Stimulated activated CD8-positive, alpha-beta memory T cell treated with anti-CD3 and anti-CD28 coated beads, Interleukin-12 subunit alpha, Interleukin-12 subunit beta, amount 100 ng/mL, for 4 hours (primary cell): ENCODE results near the gene LRRC26.

Source experiments
- DNase-seq: peaks from one replicate; pipeline ENCODE4 v3.0.0-alpha.2; 2020; ENCODE audit warnings: low read depth

LRRC26 gene, protein sequence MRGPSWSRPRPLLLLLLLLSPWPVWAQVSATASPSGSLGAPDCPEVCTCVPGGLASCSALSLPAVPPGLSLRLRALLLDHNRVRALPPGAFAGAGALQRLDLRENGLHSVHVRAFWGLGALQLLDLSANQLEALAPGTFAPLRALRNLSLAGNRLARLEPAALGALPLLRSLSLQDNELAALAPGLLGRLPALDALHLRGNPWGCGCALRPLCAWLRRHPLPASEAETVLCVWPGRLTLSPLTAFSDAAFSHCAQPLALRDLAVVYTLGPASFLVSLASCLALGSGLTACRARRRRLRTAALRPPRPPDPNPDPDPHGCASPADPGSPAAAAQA

DNA sequence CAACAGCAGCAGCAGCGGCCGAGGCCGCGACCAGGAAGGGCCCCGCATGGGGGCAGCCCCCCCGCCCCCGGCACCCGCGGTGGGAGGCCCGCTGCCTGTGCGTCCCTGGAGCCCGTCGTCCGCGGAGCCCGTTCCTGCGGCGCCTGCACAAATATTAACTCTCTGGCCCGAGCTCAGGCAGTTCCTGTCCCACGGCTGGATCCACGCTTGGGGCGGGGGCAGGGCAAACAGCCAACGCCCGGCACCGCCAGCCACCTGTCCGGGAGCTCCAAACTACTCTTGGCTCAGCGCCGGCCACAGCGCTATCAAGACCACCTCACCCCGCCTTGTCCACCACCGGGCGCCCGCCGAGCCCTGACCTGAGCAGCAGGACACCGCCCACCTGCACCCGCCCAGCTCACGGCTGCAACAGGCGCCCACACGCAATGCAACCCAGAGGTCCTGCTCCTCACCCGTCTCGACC lies at the start of gene LRRC26:
LRRC26 (minus strand) TSS at position 156 of the 463 bp plus-strand sequence; CDS start at position 48, 108 bp downstream.
- DNase-seq = no peak

DNA sequence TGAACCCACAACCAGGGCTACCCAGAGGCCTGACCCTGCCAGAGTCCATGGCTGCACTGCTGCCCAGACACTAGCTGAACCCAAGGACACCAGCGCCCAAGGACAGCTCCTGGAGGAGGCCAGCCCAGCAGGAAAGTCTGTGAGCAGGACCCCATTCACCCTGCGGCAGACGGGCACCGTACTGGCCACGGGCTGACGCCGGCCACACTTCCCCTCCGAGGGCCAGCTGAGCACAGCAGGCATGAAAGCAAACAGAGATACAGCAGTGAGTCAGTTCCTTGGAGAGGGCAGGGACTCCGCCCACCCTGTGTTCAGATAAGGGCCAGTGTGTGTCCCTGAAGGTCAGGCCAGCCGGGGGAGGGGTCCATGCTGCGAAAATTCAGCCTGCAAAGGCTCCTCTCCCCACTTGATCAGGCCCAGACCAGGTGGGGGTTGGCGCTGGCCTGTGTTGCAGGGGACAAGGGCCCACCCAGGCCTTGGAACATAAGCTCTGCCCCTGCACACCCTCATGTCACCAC lies 49.0 kb upstream of the LRRC26 start:
- no peak for DNase-seq

DNA sequence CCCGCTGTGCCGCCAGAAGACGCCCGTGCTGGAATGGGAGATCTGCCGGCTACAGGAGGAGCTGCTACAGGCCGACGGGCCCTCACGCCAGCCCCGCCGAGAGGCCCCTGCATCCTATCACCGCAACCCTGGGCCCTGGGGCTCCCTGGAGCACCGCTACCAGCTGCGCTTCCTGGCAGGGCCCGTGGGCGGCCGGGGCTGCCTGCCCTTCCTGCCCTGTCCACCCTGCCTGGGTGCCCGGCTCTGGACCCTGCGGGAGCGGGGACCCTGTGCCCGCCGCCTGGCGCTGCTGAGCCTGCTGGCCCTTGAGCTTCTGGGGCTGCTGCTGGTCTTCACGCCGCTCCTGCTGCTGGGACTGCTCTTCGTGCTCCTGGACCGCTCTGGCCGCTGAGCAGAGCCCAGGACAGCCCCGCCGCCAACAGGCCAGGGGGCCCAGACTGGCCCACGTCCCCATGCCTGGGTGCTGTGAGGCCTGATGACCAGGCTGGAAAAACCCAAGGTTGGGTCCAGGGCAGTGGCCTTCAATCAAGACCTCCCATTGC lies 48.4 kb upstream of the LRRC26 start:
- DNase-seq = no peak

DNA sequence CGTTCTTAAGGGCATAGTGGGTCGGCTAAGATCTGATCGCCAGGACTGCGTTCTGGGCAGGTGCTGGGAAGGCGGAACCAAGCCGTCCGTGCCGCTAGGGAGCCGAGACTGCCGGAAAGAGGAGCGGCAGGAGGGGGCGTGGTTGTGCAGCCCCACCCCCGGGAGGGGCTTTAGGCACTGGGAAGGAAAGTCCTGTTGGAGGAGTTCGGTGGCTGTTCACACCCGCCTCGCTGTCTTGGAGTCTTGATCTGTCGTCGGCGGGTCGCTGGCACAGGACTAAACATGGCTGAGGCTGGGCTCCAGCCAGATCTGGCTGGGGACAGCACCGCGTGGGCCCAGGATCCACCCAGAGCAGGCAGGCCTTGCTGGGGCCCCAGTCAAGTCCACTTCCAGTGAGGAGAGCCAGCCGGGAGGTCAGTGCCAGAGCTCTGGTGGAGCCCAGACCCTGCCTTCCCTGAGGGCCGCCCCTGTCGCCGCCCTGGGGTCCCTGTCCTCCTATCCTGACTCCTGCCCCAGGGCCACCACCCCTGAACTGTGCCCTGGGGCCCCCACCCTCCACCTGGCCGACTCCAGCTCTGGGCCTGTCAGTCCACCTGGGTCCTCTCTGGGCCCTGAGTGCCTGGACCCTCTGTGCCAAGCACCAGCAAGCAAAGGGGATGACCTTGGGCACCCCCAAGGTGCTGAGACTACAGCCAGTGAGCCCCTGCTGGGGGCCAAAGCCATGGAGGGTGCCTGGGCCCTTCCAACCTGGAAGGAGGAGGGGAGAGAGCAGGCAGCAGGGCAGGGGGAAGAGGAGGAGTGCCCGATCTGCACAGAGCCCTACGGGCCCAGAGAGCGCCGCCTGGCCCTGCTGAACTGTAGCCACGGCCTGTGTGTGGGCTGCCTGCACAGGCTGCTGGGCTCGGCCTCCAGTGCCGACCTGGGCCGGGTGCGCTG lies 47.7 kb upstream of the LRRC26 start:
- no peak for DNase-seq

DNA sequence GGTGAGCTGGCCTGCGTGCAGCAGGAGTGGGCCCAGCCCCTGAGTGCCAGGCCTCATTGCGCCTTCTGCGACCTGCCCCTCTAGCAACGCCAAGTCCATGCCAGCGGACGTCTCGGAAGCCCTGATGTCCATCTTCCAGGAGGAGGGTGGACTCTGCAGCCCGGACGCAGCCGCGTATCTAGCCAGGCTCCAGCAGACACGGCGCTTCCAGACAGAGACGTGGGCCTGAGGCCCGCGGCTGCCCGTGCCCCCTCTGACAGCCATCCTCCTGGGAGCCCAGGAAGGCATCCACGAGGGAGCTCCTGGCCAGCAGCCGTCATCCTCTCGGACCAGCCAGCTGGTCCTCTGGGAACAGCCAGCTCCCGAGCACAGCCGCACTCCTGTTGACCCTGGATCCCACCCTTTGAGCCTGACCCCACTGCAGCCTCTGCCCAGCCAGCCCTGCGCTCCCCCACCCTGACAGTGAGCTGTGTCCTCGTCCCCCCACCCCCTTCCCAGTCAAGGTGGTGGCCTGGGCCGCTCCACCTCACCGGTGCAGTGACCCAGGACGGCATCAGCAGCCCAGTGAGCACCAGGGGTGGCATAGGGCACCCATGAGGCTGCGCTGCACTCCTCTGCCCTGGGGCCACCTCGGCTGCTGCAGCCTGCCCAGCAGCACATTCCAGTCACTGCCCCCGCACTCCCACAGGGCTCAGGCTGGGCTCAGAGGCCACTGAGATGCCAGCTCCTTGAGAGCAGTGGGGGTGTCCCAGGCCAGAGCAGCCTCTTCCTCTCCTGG lies 46.5 kb upstream of the LRRC26 start:
- DNase-seq = no peak

DNA sequence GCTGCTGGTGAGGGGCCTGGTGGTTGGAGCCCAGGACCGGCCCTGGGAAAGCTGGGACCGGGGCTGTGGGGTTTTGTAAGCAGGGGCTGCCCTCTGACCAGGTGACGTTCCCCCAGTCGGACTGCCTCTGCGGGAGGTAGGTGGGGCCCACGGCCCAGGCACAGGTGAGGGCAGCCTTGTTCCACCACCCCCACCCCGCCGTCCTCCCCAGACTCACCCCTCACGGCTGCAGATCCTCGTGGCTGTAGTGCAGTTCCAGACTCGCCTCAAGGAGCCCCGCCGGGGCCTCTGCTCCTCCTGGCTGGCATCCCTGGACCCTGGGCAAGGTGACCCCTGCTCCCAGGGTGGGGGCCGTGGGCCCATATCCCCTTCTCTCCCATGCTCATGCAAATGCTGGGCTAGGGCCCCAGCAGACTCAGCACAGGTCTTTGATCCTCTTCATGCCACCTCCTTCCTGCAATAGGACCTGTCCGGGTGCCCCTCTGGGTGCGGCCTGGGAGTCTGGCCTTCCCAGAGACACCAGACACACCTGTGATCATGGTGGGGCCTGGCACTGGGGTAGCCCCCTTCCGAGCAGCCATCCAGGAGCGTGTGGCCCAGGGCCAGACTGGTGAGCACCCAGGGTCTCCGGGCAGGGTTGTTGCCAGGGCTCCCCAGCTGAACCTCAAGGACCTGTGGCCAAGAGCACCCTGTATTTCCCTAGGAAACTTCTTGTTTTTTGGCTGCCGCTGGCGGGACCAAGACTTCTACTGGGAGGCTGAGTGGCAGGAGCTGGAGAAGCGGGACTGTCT lies 45.5 kb upstream of the LRRC26 start:
- no peak for DNase-seq

DNA sequence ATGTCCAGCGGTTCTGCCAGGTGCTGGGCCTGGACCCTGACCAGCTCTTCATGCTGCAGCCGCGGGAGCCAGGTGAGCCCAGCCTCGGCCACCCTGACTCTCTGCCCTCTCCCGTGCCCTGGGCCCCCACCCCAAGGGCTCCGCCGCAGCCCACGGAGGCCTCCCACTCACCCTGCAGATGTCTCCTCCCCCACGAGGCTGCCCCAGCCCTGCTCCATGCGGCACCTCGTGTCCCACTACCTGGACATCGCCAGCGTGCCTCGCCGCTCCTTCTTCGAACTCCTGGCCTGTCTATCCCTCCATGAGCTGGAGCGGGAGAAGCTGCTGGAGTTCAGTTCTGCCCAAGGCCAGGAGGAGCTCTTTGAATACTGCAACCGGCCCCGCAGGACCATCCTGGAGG lies 44.8 kb upstream of the LRRC26 start:
- no peak for DNase-seq

DNA sequence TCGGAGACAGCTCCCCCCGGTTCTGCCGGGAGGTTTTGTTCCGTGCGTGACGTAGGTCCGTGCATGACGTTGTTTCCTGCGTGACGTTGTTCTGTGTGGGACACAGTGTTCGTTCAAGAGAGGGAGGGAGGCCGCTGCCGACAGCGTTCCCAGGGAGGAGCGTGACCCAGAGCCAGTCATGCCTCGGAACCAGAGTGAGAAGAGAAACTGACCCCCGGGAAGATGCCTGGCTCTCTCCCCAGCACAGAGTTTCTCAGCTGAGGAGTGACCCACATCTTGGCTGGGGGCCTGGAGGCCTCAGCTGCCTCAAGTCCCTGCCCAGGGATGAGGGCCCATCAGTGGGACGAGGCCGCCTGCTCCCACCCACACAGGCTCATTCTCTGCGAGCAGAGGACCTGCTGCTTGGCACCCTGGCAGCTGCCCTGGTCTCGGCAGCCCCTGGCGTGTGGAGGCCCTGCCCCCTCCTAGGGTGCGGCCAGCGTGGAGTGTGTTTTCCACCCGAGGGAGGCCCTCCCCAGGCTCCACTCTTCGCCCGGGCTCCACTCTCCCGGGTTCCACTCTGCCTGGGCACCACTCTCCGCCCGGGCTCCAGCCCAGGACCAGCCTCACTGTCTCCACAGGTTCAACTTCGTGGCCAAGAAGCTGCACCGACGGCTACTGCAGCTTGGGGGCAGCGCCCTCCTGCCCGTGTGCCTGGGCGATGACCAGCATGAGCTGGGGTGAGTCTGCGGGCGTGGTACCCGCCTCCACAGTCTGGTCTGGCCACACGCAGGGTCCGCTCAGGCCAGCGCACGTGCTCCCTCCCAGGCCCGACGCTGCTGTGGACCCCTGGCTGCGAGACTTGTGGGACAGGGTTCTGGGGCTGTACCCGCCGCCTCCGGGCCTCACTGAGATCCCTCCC lies 43.6 kb upstream of the LRRC26 start:
- DNase-seq = no peak

DNA sequence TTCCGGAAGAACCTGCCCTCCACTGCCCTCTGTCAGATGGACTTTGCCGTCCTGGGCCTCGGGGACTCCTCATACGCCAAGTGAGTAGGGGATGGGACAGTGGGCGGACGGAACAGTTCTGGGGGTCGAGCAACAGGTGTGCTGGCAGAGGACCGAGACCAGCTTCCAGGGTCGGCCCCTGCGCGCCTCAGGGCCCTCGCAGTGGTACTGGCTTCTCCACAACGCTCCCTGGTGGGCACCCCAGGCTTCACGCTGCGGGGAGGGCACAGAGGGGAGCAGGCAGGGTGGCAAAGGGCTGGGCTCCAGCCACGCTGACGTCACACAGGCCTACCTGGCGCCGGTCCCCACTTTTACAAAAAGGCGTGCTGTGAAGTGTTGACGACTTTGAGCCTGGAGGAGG lies 42.7 kb upstream of the LRRC26 start:
- no peak for DNase-seq

DNA sequence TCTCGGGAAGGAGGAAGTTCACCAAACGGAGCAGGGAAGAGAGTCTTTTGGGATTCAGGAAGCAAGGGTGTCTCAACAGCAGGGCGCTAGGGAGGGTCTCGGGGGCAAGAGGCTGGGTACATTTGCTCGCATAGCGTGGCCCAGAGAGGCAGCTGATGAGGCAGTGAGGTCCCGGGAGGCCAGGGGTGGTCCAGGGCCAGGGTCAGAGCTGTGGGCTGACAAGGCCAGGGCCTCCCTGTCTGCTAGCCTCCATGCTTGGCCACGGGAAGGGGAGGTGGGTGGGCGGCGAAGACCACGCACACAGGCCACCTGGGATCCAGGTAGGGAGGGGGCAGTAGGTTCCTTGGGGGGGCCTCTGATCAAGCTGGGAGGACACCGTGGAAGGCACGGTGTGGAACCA lies 41.7 kb upstream of the LRRC26 start:
- no peak for DNase-seq

DNA sequence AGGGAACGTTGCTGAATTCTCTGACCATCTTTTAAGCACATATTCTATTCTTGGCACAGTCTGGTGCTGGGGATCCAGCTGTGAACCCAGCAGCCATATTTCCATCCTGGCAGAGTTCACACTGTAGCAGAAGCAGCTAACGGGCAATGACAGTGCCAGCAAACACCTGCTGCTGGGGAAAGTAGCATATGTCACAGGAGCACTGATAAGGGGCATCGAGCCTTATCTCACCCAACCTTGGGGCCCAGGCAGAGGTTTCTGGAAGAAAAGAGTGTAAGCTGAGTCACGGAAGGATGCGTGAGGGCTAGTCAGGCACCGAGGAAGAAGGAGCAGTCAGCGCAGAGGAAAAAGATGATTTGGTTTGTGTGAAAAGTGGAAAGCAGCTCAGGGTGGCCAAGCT lies 36.8 kb upstream of the LRRC26 start:
- no peak for DNase-seq

DNA sequence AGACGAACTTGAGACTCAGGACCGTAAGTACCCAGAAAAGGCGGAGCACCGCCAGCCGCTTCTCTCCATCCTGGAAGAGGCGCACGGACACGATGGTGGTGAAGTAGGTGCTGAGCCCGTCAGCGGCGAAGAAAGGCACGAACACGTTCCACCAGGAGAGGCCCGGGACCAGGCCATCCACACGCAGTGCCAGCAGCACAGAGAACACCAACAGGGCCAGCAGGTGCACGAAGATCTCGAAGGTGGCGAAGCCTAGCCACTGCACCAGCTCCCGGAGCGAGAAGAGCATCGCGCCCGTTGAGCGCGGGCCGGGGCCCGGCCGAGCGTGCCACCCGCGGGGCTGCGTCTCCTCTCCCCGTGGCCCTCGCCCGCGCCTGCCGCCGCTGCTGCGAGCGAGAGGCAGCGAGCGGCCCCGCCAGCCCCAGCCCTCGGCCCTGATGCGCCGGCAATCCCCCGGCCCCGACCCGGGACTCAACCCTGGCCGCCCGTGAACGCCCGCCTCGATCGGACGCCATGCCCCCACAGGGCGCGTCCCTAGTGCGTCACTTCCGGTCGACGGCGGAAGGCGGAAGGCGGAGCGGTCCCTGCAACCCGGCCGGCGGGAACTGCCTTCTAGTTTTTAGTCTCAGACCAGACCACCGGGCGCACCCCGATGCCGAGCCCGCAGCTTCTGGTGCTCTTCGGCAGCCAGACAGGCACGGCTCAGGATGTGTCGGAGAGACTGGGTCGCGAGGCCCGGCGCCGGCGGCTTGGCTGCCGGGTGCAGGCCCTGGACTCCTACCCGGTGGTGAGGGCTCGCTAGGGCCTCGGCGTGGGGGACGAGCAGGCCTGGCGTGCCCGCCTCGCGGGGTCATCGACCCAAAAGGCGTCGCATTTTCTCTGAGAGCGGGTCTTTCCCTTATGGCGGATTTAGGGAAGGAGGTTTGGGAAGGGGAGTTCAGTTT lies 35.5 kb upstream of the LRRC26 start, which contains the start of the genes NDOR1 and TMEM203:
NDOR1 (plus strand) TSS at position 575 of the 944 bp plus-strand sequence; CDS start at position 653, 78 bp downstream.
TMEM203 (minus strand) TSS at position 523 of the 944 bp plus-strand sequence; CDS start at position 289, 234 bp downstream.
- DNase-seq = peak; percentile 86

DNA sequence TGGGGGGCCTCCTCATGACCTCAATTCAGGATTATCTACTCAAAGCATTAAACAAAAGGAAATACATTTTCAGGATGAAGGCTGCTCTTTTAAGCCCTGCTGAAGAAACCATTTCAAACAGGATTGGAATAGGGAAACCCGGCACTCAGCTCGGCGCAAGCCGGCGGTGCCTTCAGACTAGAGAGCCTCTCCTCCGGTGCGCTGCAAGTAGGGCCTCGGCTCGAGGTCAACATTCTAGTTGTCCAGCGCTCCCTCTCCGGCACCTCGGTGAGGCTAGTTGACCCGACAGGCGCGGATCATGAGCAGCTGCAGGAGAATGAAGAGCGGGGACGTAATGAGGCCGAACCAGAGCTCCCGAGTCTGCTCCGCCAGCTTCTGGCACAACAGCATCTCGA lies 34.9 kb upstream of the LRRC26 start:
- no peak for DNase-seq

DNA sequence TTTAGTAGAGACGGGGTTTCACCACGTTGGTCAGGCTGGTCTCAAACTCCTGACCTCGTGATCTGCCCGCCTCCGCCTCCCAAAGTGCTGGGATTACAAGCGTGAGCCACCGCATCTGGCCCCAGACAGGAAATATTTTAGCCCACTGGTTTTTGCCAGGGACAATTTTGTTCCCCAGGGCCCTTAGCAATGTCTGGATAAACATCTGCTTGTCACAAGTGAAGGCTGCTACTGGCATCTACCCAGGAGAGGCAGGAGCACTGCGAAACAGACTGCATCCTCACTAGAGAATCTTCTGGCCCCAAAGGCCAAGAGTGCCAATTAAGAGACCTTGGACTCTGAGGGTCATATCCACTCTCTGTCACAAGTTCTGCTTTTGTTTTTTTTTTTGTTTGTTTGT lies 33.1 kb upstream of the LRRC26 start:
- no peak for DNase-seq

DNA sequence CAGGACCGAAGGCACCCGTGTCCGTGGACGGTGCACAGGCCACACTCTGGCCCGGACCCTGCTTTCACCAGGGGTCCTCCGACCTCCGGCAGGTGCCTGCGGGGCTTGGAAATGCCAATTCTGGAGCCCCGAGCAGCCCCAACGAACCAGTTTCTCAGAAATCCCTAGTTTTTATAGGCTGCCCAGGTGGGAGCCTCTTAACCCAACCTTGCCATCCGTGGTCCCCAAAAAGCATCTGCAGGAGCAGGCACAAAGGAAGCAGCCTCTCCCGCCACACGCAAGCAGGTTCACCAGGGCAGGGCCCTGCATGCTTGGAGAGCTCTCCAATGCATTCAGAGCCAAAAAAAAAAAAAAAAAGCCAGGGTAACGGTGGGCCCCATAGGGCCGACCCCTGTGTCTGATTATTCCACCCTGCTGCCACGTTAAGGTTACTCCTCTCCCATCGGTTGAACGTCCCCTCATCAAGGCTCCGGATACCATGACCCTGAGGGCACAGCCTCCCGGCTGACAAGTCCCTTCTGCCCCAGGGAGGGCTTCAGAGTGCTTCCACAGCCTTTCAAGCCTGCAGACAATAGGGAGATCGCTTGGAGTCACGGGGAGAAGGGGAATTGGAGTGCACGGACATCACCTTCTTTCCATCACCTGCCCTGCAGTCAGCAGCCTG lies 31.5 kb upstream of the LRRC26 start:
- DNase-seq = no peak

DNA sequence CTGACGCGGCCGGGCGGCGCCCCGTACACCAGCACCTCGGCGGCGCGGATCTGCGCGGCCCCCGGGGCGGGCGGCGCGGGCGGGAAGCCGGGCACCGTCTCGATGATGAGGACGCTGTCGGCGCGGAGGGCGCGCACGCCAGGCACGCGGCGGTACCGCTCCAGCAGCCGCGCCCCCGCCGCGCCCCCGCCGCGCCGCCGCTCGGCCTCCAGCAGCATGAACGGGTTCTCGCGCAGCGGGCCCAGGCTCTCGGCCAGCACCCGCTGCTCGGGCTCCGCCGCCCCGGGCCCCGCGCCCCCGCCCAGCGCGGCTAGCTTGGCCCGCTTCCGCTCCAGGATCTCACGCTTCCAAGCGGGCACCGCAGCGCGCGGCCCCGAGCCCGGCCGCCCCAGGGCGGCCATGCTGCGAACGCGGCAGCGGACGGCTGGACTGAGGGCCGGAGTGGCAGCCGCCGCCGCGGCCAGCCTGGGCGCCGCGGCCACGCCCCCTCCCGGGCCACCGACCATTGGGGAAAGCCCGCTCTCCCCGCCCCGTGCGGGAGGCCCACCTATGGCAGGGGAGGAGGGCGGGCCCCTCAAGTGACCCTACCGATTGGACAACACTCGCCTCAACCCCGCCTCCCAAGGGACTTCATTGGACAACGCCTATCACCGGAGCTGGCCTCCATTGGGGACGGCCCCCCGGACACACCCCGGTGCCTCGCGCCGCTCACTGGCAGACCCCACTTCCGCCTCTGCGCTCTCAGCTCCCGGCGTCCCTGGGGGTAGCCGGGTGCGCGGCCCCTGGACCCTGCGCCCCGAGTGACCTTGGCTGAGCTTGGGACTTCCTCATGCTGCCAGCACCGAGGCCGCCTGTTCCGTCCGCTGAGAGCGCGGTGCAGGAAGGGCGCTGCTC lies 30.7 kb upstream of the LRRC26 start, which contains the start of gene TPRN:
TPRN (minus strand) TSS at position 431 of the 894 bp plus-strand sequence; CDS start at position 401, 30 bp downstream.
- peak; percentile 96 for DNase-seq
